Kidney epithelial cell (primary cell): ENCODE measurements around the gene TBC1D23. TPM values are rescaled to one million over a fixed set of nuclear protein-coding genes. Genes with fewer than 3 reads are reported as not detected.

Source experiments
- DNase-seq: peaks from one replicate; pipeline ENCODE4 v3.0.0-alpha.2; 2010; ENCODE audit warnings: low read depth
- H3K27me3 ChIP-seq: 2 replicates; pipeline ENCODE4 v1.6.0; 2011; ENCODE audit warnings: low read length; ENCODE audit not compliant: control insufficient read depth, insufficient read depth
- H3K36me3 ChIP-seq: 2 replicates; pipeline ENCODE4 v1.5.1; 2011; ENCODE audit warnings: low read length; ENCODE audit not compliant: control insufficient read depth, insufficient read depth
- H3K4me3 ChIP-seq: 2 replicates; pipeline ENCODE4 v1.5.1; 2011; ENCODE audit warnings: low read depth, mild to moderate bottlenecking, control low read depth, low read length
- CTCF ChIP-seq: IDR thresholded peaks from 2 replicates; pipeline ENCODE4 v1.5.1; 2011; ENCODE audit warnings: mild to moderate bottlenecking, moderate library complexity, low read length, control low read depth, inconsistent platforms; ENCODE audit not compliant: insufficient read depth, poor library complexity, severe bottlenecking
- total RNA-seq: library from RNA; depleted of rRNA; stranded (reverse); fragments of >200 nt; gene quantifications from 2 replicates; pipeline ENCODE4 v1.2.3, GENCODE V29; 2015

The TBC1D23 gene
- total RNA-seq, 1 donor from 2014 or later, result 38.3 TPM

GRCh38 chr3:100360757-100361496 is 100.1 kb downstream of the TBC1D23 start:
- no peaks in the 10 kb centered on the region for H3K27me3 ChIP-seq
- H3K4me3 ChIP-seq, result no peak overlapping the region
- no peaks in the 10 kb centered on the region for H3K36me3 ChIP-seq
- DNase-seq, result no peak
- TF ChIP-seq CTCF, result no peak

- Histone ChIP-seq H3K36me3 (no peaks in the 10 kb centered on the region), H3K4me3 (no peak overlapping the region), H3K27me3 (no peaks in the 10 kb centered on the region)
- DNase-seq, result no peak
- no peak for TF ChIP-seq CTCF
These were observed 101.1 kb downstream of the TBC1D23 start for GRCh38 chr3:100361897-100362296.

- Histone ChIP-seq H3K4me3 (no peak overlapping the region), H3K27me3 (no peaks in the 10 kb centered on the region), H3K36me3 (no peaks in the 10 kb centered on the region)
- no peak for TF ChIP-seq CTCF
- no peak for DNase-seq
These were observed 103.6 kb downstream of the TBC1D23 start for GRCh38 chr3:100364421-100364820.

GRCh38 chr3:100366424-100366823 is 105.6 kb downstream of the TBC1D23 start:
- H3K4me3 ChIP-seq, result no peak overlapping the region
- TF ChIP-seq CTCF, result no peak
- DNase-seq, result no peak
- no peaks in the 10 kb centered on the region for H3K27me3 ChIP-seq
- no peaks in the 10 kb centered on the region for H3K36me3 ChIP-seq

GRCh38 chr3:100368441-100368840 is 107.6 kb downstream of the TBC1D23 start:
- H3K36me3 ChIP-seq, result no peaks in the 10 kb centered on the region
- no peak for TF ChIP-seq CTCF

GRCh38 chr3:100370756-100371155 is 110.0 kb downstream of the TBC1D23 start:
- no peaks in the 10 kb centered on the region for H3K27me3 ChIP-seq
- no peak for DNase-seq
- H3K36me3 ChIP-seq, result no peaks in the 10 kb centered on the region
- no peak for TF ChIP-seq CTCF
- no peak overlapping the region for H3K4me3 ChIP-seq

More at GRCh38 chr3:100368441-100368840, 107.6 kb downstream of the TBC1D23 start:
- Histone ChIP-seq H3K27me3 (no peaks in the 10 kb centered on the region), H3K4me3 (no peak overlapping the region)
- no peak for DNase-seq
